Measurements from ENCODE around the gene BTBD2.

DNA sequence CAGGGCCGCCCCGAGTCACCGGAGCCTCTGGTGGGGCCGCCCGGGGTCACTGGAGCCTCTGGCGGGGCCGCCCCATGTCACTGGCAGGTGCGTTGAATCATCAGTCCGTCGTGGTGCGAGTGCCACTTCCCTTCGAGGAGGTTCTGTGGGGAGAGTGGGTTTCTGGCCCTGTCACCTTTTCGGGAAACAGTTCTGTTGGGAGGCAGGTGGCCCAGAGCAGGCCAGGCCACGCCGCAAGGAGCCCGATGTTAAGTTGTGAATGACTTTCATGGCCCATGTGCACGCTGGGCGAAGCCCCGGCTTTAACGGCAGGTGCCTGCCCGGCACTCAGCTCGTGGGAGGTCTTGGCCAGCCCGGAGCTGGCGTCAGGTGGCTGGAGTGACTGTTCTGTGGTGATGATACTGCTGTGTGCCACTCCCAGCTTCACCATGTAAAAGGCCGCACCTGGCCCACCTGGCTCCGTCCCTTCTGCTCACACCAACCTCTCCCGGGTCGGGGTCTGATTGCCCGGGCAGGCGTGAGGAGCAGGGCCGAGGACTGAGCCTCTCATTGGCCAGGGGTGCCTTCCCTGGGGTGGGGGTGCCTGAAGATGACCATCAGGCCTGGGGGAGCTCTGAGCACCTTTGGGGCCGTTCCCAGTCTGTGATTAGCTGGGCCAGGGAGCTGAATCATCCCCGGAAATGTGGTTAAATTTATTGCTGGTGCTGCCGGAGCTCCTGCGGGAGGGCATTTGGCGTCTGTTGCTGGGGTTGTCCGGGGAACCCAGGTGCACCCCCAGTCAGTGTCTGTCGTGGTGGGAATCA lies 45.3 kb downstream of the BTBD2 start:
- TF ChIP-seq POLR2A (IDR thresholded peaks at IDR 0.05; ENCODE audit: low read depth) (no peak), EP300 (IDR thresholded peaks at IDR 0.05) (no peak), POLR2AphosphoS5 (IDR thresholded peaks at IDR 0.05) (no peak)
- TF ChIP-seq, protein P1, sequence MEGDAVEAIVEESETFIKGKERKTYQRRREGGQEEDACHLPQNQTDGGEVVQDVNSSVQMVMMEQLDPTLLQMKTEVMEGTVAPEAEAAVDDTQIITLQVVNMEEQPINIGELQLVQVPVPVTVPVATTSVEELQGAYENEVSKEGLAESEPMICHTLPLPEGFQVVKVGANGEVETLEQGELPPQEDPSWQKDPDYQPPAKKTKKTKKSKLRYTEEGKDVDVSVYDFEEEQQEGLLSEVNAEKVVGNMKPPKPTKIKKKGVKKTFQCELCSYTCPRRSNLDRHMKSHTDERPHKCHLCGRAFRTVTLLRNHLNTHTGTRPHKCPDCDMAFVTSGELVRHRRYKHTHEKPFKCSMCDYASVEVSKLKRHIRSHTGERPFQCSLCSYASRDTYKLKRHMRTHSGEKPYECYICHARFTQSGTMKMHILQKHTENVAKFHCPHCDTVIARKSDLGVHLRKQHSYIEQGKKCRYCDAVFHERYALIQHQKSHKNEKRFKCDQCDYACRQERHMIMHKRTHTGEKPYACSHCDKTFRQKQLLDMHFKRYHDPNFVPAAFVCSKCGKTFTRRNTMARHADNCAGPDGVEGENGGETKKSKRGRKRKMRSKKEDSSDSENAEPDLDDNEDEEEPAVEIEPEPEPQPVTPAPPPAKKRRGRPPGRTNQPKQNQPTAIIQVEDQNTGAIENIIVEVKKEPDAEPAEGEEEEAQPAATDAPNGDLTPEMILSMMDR (IDR thresholded peaks at IDR 0.05): no peak

All from esophagus muscularis mucosa (tissue), 4 donors.